B cell (primary cell): ENCODE data around the gene PTGER4.

ENCODE experiments used
- CTCF ChIP-seq: fragments of 200-600 bp; IDR thresholded peaks from one replicate; pipeline ENCODE4 v1.8.0; 2022; ENCODE audit warnings: antibody characterized with exemption, mild to moderate bottlenecking
- EZH2 ChIP-seq: IDR thresholded peaks from 2 replicates; pipeline ENCODE4 v1.6.1; 2012; ENCODE audit warnings: borderline replicate concordance, low read depth, mild to moderate bottlenecking, moderate library complexity, low read length; ENCODE audit not compliant: insufficient read depth, poor library complexity, severe bottlenecking

GRCh38 chr5:40646266-40646665, 33.4 kb upstream of the PTGER4 start:
- TF ChIP-seq EZH2 (no peak), CTCF (no peak)
